Measurements from ENCODE around the gene IL10RA.

DNA sequence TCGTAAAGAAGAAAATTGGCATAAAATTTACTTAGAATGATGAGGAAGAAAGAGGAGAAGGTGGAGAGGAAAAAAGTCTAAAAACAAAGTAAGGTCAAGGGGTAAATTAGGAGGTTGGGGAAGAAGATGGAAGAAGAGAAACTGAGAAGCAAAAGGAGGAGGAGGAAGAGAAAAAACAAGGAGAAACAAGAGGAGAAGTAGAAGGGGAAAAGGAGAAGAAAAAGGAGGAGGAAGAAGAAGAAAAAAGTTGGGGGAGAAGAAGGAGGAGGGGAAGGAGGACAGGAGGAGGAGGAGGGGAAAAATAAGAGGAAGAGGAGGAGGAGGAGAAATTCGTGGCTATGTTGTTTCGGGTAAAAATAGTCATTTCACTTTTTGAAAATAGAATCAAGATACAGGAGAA, 42.4 kb downstream of the IL10RA start:
- TF ChIP-seq, protein P1, sequence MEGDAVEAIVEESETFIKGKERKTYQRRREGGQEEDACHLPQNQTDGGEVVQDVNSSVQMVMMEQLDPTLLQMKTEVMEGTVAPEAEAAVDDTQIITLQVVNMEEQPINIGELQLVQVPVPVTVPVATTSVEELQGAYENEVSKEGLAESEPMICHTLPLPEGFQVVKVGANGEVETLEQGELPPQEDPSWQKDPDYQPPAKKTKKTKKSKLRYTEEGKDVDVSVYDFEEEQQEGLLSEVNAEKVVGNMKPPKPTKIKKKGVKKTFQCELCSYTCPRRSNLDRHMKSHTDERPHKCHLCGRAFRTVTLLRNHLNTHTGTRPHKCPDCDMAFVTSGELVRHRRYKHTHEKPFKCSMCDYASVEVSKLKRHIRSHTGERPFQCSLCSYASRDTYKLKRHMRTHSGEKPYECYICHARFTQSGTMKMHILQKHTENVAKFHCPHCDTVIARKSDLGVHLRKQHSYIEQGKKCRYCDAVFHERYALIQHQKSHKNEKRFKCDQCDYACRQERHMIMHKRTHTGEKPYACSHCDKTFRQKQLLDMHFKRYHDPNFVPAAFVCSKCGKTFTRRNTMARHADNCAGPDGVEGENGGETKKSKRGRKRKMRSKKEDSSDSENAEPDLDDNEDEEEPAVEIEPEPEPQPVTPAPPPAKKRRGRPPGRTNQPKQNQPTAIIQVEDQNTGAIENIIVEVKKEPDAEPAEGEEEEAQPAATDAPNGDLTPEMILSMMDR (IDR thresholded peaks at IDR 0.05), result no peak
- no peak for TF ChIP-seq POLR2A (IDR thresholded peaks at IDR 0.05)
- TF ChIP-seq EP300 (IDR thresholded peaks at IDR 0.05), result no peak
